GM04504 (cell line): ENCODE results near the gene APEX2.
"Not testable (repeated sequence)": the region's sequence is repeated elsewhere in the genome, so short reads cannot be mapped to it uniquely, and the experiment has no call there.

Experiments used
- DNase-seq: peaks from one replicate; pipeline ENCODE4 v3.0.0-alpha.2; 2012; ENCODE audit warnings: low read depth

Gene APEX2

DNA sequence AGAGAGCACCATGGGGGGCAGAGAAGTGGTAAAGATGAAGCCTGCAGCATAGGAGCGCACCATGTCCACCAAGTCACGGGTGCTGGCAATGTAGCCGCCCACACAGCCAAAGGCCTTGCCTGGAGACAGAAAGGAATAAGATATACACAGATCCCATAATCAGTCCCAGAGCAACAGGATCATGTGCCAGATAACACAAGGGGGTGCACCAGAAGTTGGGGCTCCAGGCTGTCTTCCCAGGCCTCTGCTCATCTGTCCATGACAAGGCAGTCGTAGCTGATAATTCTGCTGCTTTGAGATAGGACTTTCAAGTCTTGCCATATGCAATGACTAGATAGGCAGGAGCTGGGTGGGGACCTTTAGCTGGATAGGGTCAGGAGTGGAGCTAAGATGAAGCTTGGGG lies 14.7 kb downstream of the APEX2 start:
- DNase-seq: no peak

- no peak for DNase-seq
Observed at GRCh38 chrX:55026143-55026542, 26.0 kb downstream of the APEX2 start.

DNA sequence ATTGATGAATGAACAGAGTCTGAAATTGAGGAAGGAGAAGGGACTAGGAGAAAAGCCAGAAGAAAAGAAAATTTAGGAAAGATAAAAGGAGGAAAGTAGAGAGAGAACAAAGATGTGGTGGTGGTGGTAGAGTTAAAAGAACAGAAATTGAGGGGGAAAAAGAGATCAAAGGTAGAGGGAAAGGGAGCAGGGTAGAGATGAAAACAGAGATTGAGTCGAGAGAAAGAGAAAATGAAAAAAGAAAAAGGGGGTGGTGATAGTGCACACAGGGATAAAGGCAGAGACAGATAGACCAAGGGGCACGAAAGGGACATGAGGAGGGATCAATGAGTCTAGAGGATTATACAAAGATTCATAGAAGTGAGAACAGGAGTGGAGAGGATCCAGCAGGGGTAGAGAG lies 26.7 kb downstream of the APEX2 start:
- no peak for DNase-seq

- DNase-seq: no peak
Observed at GRCh38 chrX:55028040-55028439, 27.9 kb downstream of the APEX2 start.

- no peak for DNase-seq
Observed at GRCh38 chrX:55028611-55029010, 28.4 kb downstream of the APEX2 start.

DNA sequence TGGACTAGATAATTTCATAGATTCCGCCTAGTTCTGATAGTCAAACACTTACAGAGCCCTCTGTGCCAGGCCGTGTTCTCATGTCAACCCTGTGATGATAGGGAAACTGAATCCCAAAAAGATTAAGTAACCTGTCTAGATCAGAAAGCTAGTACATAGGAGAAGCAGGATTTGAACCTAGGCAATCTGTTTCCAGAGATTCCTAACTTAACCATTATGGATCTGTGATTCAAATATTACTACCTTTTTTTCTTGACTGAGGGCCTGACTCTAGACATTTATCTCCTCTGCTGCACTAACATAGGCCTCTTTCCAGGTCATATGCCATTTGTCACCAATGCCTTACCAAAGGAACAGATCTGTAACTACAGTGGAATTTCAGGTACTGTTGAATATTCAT lies 29.1 kb downstream of the APEX2 start:
- no peak for DNase-seq

DNA sequence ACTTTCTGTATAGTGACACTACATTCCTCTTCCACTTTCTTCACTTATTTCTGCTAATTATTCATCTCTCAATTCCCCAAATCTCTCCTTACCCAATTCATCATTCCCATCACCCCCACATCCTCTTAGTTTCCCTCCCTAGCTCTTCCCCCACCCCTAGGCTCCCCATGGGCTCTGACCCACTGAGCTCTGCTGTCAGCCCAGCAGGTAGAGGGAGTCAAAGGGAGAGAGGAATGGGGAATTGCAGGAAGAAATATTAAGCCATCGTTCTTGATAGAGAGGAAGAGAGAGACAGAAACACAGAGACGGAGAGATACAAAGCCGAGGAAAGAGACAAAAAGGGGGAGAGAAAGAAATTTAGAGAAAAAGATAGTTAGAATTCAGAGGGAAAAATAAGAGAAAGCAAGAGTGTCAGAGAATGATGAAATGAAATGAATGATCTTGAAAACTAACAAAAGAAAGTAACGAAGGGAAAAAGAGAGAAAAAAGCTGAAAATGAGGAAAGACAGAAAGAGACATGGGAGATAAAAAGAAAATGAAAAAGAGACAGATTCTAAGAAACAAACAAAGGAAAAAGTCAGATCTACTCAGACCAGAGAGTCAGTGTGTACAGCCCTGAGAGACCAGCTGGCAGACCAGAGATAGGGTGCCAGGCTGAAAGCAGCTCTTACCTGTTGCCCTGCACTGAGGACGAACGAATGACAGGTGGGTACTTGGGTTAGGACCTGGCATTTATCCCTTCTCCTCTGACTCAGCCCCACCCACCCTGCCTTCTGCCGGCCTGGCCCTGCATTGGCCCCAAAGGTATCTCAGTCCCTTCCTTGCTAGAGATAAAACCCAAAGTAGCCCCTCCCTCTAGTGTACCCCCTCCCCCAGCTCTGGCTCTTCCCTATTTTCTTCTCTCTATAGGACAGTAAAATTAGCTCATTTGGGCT lies 30.4 kb downstream of the APEX2 start, which contains the start of gene ALAS2:
TSS of gene ALAS2 (minus strand) at position 707 of the 935 bp plus-strand sequence. CDS start 4,977 bp downstream, outside the sequence.
- DNase-seq: no peak

GRCh38 chrX:55033429-55033828 lies 33.3 kb downstream of the APEX2 start:
- DNase-seq: no peak

GRCh38 chrX:55039471-55039870 lies 39.3 kb downstream of the APEX2 start:
- DNase-seq: peak; percentile 4

DNA sequence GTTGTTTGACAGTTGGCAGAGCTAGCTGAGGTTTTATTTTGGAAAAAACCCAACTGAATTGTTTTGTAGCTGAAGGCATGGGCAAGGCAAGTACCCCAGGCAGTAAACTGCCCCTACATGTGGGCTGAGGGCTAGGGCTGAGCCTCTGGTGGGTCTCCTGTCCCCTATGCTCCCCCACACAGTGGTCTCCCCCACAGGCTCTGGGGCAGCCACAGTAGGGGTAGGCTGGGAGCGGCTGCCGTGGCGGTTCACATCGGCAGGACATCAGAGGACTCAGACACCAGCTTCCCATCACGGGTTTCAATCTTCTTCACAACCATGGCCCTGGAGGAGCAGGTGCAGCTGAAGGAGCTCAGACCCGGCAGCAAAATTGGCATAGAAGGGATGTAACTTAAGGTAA lies 41.4 kb downstream of the APEX2 start:
- no peak for DNase-seq

GRCh38 chrX:55050599-55050998 lies 50.4 kb downstream of the APEX2 start:
- DNase-seq: not testable (repeated sequence)

GRCh38 chrX:55056820-55057674 lies 56.9 kb downstream of the APEX2 start:
- DNase-seq: no peak

GRCh38 chrX:55057675-55058249 lies 57.6 kb downstream of the APEX2 start:
- peak; percentile 9 for DNase-seq
